CD8-positive, alpha-beta memory T cell (primary cell): ENCODE results near the gene ADAMTS2. TPM values are rescaled to one million over a fixed set of nuclear protein-coding genes. Genes with fewer than 3 reads are reported as not detected.

ENCODE experiments used
- CTCF ChIA-PET: fragments of 350-600 bp; sonication (Branson Sonifier 250); formaldehyde crosslinking; loops from one replicate; lab custom pipeline; 2021; ENCODE audit warnings: antibody characterized with exemption; lab: Charles Lee
- POLR2A ChIA-PET: fragments of 350-600 bp; sonication (Branson Sonifier 250); formaldehyde crosslinking; loops from one replicate; lab custom pipeline; 2021; ENCODE audit warnings: antibody characterized with exemption; lab: Charles Lee
- DNase-seq, 5 donors: peaks; one replicate each; pipeline versions ENCODE4 v3.0.0 to v3.0.0-alpha.2; 2020 to 2022; ENCODE audit warnings: mixed read lengths in 1 of 5
- H3K27ac ChIP-seq: one replicate; pipeline ENCODE4 v1.7.0; 2013; ENCODE audit warnings: low read depth, mild to moderate bottlenecking, low read length, moderate library complexity
- H3K27me3 ChIP-seq: 2 replicates; pipeline ENCODE4 v1.7.0; 2013; ENCODE audit warnings: low read length, mild to moderate bottlenecking; ENCODE audit not compliant: insufficient read depth, poor library complexity, severe bottlenecking
- H3K36me3 ChIP-seq: 2 replicates; pipeline ENCODE4 v1.7.0; 2013; ENCODE audit warnings: mild to moderate bottlenecking, low read length, moderate library complexity; ENCODE audit not compliant: insufficient read depth
- H3K4me1 ChIP-seq: 2 replicates; pipeline ENCODE4 v1.7.0; 2013; ENCODE audit warnings: mild to moderate bottlenecking, low read length, moderate library complexity; ENCODE audit not compliant: insufficient read depth
- H3K4me3 ChIP-seq: 2 replicates; pipeline ENCODE4 v1.7.0; 2013; ENCODE audit warnings: mild to moderate bottlenecking, low read length
- H3K9me3 ChIP-seq: 2 replicates; pipeline ENCODE4 v1.7.0; 2013; ENCODE audit warnings: mild to moderate bottlenecking, low read length
- H3K27ac Mint-ChIP-seq, 8 donors: one replicate each; pipeline ENCODE4 v1.8.0; 2020 to 2021; ENCODE audit warnings: mixed read lengths in 8 of 8, mild to moderate bottlenecking in 6 of 8, inconsistent platforms in 3 of 8, moderate library complexity in 3 of 8
- H3K27me3 Mint-ChIP-seq, 2 donors: one replicate each; pipeline ENCODE4 v1.8.0; 2020 to 2021; ENCODE audit warnings: mixed read lengths in 2 of 2, mild to moderate bottlenecking in 1 of 2, moderate library complexity in 1 of 2
- H3K36me3 Mint-ChIP-seq, 3 donors: one replicate each; pipeline ENCODE4 v1.8.0; 2020 to 2021; ENCODE audit warnings: mixed read lengths in 3 of 3, inconsistent platforms in 1 of 3, mild to moderate bottlenecking in 1 of 3
- H3K4me1 Mint-ChIP-seq, 3 donors: one replicate each; pipeline ENCODE4 v1.8.0; 2020 to 2021; ENCODE audit warnings: mixed read lengths in 3 of 3, inconsistent platforms in 1 of 3, mild to moderate bottlenecking in 1 of 3
- H3K4me3 Mint-ChIP-seq, 7 donors: one replicate each; pipeline ENCODE4 v1.8.0; 2020 to 2021; ENCODE audit warnings: mixed read lengths in 7 of 7, mild to moderate bottlenecking in 6 of 7, moderate library complexity in 4 of 7, inconsistent platforms in 2 of 7
- H3K9me3 Mint-ChIP-seq, 5 donors: one replicate each; pipeline ENCODE4 v1.8.0; 2020 to 2022; ENCODE audit warnings: mixed read lengths in 5 of 5, mild to moderate bottlenecking in 3 of 5, moderate library complexity in 2 of 5, inconsistent platforms in 1 of 5
- polyA plus RNA-seq: library from polyadenylated mRNA; unstranded; fragments of 300-500 nt; fragmentation: Illumina TruSeq; gene quantifications from one replicate; pipeline ENCODE4 v1.2.3, GENCODE V29; 2021
- total RNA-seq, 2 experiments: library from RNA; stranded (reverse); gene quantifications; one replicate each; pipeline ENCODE4 v1.2.3, GENCODE V29; 2021

Gene ADAMTS2
- total and polyA plus RNA-seq, 3 experiments from 2014 or later: not detected

GRCh38 chr5:179336871-179337795, 8.1 kb downstream of the ADAMTS2 start:
- ChIA-PET POLR2A (no interaction called here), CTCF (no interaction called here)
- H3K27me3 Mint-ChIP-seq: peaks cover 10 to 28% of the 10 kb centered on the region in 2 donors
- peak in 1 of 5 donors; percentile 33 for DNase-seq
- no peaks in the 10 kb centered on the region for H3K9me3 Mint-ChIP-seq
- Histone ChIP-seq H3K4me3 (no peak overlapping the region), H3K36me3 (no peaks in the 10 kb centered on the region), H3K9me3 (no peaks in the 10 kb centered on the region), H3K27ac (no peak overlapping the region), H3K4me1 (no peaks in the 10 kb centered on the region), H3K27me3 (no peaks in the 10 kb centered on the region)
- H3K4me1 Mint-ChIP-seq: no peaks in the 10 kb centered on the region
- H3K4me3 Mint-ChIP-seq: no peak overlapping the region
- H3K27ac Mint-ChIP-seq: no peak overlapping the region
- no peaks in the 10 kb centered on the region for H3K36me3 Mint-ChIP-seq

- Histone ChIP-seq H3K27ac (no peak overlapping the region), H3K4me3 (no peak overlapping the region), H3K9me3 (no peaks in the 10 kb centered on the region), H3K36me3 (no peaks in the 10 kb centered on the region), H3K4me1 (no peaks in the 10 kb centered on the region), H3K27me3 (no peaks in the 10 kb centered on the region)
- Mint-ChIP-seq H3K27ac (no peak overlapping the region), H3K27me3 (peaks cover 8 to 23% of the 10 kb centered on the region in 2 donors), H3K36me3 (no peaks in the 10 kb centered on the region), H3K4me1 (no peaks in the 10 kb centered on the region), H3K9me3 (no peaks in the 10 kb centered on the region), H3K4me3 (peak overlapping the region in 1 of 7 donors; percentile 48)
- CTCF ChIA-PET: no interaction called here
- POLR2A ChIA-PET: no interaction called here
- no peak for DNase-seq
Observed at GRCh38 chr5:179336126-179336870, 9.0 kb downstream of the ADAMTS2 start.

- DNase-seq: no peak
- Mint-ChIP-seq H3K9me3 (no peaks in the 10 kb centered on the region), H3K36me3 (no peaks in the 10 kb centered on the region), H3K27ac (peak overlapping the region in 2 of 8 donors; percentile 17 to 65), H3K4me3 (no peak overlapping the region), H3K4me1 (no peaks in the 10 kb centered on the region), H3K27me3 (peaks cover 8 to 22% of the 10 kb centered on the region in 2 donors)
- Histone ChIP-seq H3K9me3 (no peaks in the 10 kb centered on the region), H3K27ac (no peak overlapping the region), H3K4me1 (no peaks in the 10 kb centered on the region), H3K36me3 (no peaks in the 10 kb centered on the region), H3K27me3 (no peaks in the 10 kb centered on the region), H3K4me3 (no peak overlapping the region)
- ChIA-PET CTCF (no interaction called here), POLR2A (no interaction called here)
Observed at GRCh38 chr5:179333796-179334761, 11.2 kb downstream of the ADAMTS2 start.

DNA sequence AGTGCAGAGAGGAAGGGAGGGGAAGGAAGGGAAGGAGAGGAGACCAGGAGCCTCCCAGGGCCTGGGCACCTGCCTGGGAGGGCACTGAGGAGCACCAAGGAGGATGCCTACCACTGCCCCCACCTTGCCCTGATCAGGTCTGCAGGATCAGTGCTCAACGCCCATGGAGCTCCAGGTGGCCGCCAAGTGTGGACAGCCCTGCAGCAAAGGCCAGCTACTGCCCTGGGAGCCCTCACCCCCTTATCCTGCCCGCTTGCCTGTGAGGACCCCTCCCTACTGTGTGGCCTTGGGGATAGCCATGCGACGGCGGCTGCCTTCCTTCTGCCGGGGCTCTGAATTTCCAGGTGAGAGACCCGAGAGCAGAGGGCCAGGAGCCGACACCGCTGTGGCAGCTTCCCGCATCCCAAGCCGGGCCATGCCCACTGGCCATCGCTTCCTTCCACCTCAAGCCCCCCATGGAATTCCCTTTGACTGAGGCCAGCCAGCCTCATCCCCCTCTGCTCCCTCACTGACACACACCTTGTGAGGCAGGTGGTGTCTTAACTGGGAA, 12.4 kb downstream of the ADAMTS2 start:
- Histone ChIP-seq H3K36me3 (no peaks in the 10 kb centered on the region), H3K27ac (no peak overlapping the region), H3K9me3 (no peaks in the 10 kb centered on the region), H3K4me3 (no peak overlapping the region), H3K27me3 (no peaks in the 10 kb centered on the region), H3K4me1 (no peaks in the 10 kb centered on the region)
- ChIA-PET POLR2A (no interaction called here), CTCF (no interaction called here)
- H3K36me3 Mint-ChIP-seq: no peaks in the 10 kb centered on the region
- H3K4me1 Mint-ChIP-seq: no peaks in the 10 kb centered on the region
- H3K27me3 Mint-ChIP-seq: peaks cover 6 to 24% of the 10 kb centered on the region in 2 donors
- H3K9me3 Mint-ChIP-seq: no peaks in the 10 kb centered on the region
- no peak overlapping the region for H3K4me3 Mint-ChIP-seq
- H3K27ac Mint-ChIP-seq: no peak overlapping the region
- no peak for DNase-seq

DNA sequence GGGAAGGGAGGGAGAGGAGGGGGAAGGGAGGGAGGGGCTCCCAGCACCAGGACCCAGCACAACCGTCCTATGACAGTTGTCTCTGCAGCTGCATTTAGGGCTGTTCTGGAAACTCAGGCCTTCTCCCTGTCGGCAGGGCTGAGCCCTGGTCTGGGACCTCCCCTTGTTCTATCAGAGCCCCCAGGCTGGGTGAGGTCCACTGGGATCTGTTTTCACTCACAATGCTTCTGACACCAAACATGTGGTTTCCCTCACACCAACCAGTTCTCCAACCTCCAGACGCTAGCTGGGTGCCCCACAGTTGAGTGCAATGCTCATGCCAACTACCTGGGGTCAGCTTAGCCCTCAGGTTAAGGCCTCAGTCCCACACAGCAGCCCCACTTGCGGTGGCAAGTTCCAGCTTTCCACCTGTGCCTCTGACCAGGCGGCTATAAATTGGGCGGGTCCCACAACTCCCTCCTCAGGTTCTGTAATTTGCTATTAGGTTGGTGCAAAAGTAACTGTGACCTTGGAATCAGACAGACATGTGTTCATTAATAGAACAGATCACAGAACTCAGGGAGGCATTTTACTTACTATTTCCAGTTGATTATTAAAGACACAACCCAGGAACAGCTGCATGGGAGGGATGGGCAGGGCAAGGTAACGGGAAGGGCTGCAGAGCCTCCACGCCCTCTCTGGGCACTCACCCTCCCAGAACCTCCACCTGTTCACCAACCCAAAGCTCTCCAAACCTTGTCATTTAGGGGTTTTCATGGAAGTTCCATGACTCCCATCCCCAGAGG, 13.5 kb downstream of the ADAMTS2 start:
- Mint-ChIP-seq H3K9me3 (no peaks in the 10 kb centered on the region), H3K4me3 (no peak overlapping the region), H3K27me3 (peaks cover 8 to 28% of the 10 kb centered on the region in 2 donors), H3K27ac (no peak overlapping the region), H3K36me3 (no peaks in the 10 kb centered on the region), H3K4me1 (no peaks in the 10 kb centered on the region)
- Histone ChIP-seq H3K9me3 (no peaks in the 10 kb centered on the region), H3K4me3 (no peak overlapping the region), H3K27me3 (no peaks in the 10 kb centered on the region), H3K27ac (no peak overlapping the region), H3K4me1 (no peaks in the 10 kb centered on the region), H3K36me3 (no peaks in the 10 kb centered on the region)
- no peak for DNase-seq
- ChIA-PET POLR2A (no interaction called here), CTCF (no interaction called here)

DNA sequence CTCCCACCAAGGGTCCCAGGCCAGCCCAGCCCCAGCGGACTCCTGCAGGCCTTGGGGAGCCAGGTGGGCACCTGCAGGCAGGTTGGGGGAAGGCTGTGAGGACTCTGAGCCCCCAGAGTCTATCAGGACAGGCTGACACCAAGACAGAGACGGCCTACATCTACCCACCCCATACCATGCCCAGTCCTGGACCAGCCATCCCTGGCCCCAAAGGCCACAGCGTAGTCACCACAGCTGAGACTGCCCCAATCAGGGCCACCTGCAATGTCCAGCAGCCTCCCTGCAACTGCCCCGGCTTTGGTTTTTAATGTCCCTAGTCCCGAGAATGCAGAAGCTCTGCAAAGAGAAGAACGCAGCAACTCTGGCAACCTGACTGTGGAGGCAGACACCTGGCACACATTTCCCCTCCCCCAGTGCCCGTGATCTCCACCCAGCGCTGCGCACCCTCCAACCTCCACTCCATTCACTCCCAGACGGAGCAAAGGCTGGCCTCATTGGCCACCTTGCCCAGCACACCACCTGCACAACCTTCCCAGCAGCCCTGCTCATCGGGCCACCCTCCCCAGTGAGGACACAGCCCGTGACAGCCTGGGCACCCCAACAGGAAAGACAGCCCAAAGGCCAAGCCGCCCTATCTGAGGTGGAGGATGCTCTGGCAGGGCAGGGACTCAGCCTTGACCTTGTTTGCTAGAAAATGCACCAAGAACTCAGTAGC, 14.9 kb downstream of the ADAMTS2 start:
- no peak for DNase-seq
- no peaks in the 10 kb centered on the region for H3K27me3 ChIP-seq
- ChIA-PET CTCF (no interaction called here), POLR2A (no interaction called here)
- no peak overlapping the region for H3K27ac Mint-ChIP-seq
- peaks cover 8 to 31% of the 10 kb centered on the region in 2 donors for H3K27me3 Mint-ChIP-seq
- H3K36me3 ChIP-seq: no peaks in the 10 kb centered on the region
- H3K9me3 Mint-ChIP-seq: no peaks in the 10 kb centered on the region
- no peaks in the 10 kb centered on the region for H3K4me1 ChIP-seq
- no peaks in the 10 kb centered on the region for H3K9me3 ChIP-seq
- no peaks in the 10 kb centered on the region for H3K36me3 Mint-ChIP-seq
- H3K4me3 ChIP-seq: no peak overlapping the region
- no peaks in the 10 kb centered on the region for H3K4me1 Mint-ChIP-seq
- no peak overlapping the region for H3K27ac ChIP-seq
- H3K4me3 Mint-ChIP-seq: no peak overlapping the region

DNA sequence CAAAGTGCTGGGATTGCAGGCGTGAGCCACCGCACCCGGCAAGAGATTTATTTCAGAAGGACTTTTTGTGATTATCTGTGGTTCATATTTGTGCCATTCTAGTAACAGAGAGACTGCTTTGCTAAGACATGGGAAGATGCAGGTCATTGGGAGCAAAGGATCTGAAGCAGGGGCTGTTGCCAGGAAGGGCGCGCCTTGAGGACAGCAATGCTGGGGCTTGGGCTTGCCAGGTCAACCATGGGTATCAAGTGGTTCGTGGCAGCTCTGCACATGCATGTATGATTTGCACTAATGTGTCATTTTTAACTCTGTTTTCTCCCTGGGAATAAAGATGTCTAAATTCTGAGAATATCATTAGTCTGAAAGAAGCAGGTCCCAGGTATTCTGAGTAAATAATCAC, 17.0 kb downstream of the ADAMTS2 start:
- Histone ChIP-seq H3K9me3 (no peaks in the 10 kb centered on the region), H3K27ac (no peak overlapping the region), H3K4me3 (no peak overlapping the region), H3K36me3 (no peaks in the 10 kb centered on the region), H3K4me1 (no peaks in the 10 kb centered on the region), H3K27me3 (no peaks in the 10 kb centered on the region)
- Mint-ChIP-seq H3K36me3 (no peaks in the 10 kb centered on the region), H3K4me3 (no peak overlapping the region), H3K27me3 (peaks cover 6 to 42% of the 10 kb centered on the region in 2 donors), H3K9me3 (no peaks in the 10 kb centered on the region), H3K4me1 (no peaks in the 10 kb centered on the region), H3K27ac (no peak overlapping the region)
- DNase-seq: peak in 1 of 5 donors; percentile 6
- ChIA-PET POLR2A (no interaction called here), CTCF (no interaction called here)
